ENCODE results near the gene ACSF2. TPM values are rescaled to one million over a fixed set of nuclear protein-coding genes. Genes with fewer than 3 reads are reported as not detected.

The ACSF2 gene
- total RNA-seq, 1 donor from 2014 or later = 28.8 TPM

- H3F3A ChIP-seq (ENCODE audit: low read depth) = peaks cover 17% of the 10 kb centered on the region
- peaks cover 17% of the 10 kb centered on the region for H3K9me3 Mint-ChIP-seq
- H3K36me3 Mint-ChIP-seq = peaks cover 2% of the 10 kb centered on the region
- H3K27ac Mint-ChIP-seq = no peak overlapping the region
- no peaks in the 10 kb centered on the region for H3K79me2 ChIP-seq (ENCODE audit: low read depth)
- no peak for DNase-seq (ENCODE audit: low spot score)
- H3K4me2 ChIP-seq = no peak overlapping the region
- no peaks in the 10 kb centered on the region for H3K9me3 ChIP-seq (ENCODE audit: low read depth)
- H3K27ac ChIP-seq = no peak overlapping the region
- peaks cover 14% of the 10 kb centered on the region for H3K4me1 Mint-ChIP-seq
- peaks cover 13% of the 10 kb centered on the region for H3K4me1 ChIP-seq
- H3K27me3 Mint-ChIP-seq (ENCODE audit: insufficient read depth, low read depth) = no peaks in the 10 kb centered on the region
- no peak overlapping the region for H3K9ac ChIP-seq
- TF ChIP-seq EZH2phosphoT487 (IDR thresholded peaks at IDR 0.05) (no peak), EZH2 (IDR thresholded peaks at IDR 0.05) (no peak), CTCF (IDR thresholded peaks at IDR 0.05) (no peak)
- H3K4me3 Mint-ChIP-seq = no peak overlapping the region
- no peaks in the 10 kb centered on the region for H3K36me3 ChIP-seq
- H4K20me1 ChIP-seq (ENCODE audit: low read depth) = no peaks in the 10 kb centered on the region
- H3K27me3 ChIP-seq = peaks cover 16% of the 10 kb centered on the region
- no peak overlapping the region for H3K4me3 ChIP-seq
- H2AFZ ChIP-seq (replicated peaks) = no peak overlapping the region
These were observed 3.3 kb upstream of the ACSF2 start for GRCh38 chr17:50422738-50423137.

GRCh38 chr17:50423553-50424159 lies 2.4 kb upstream of the ACSF2 start:
- Mint-ChIP-seq H3K4me3 (peak overlapping the region; percentile 3), H3K27me3 (ENCODE audit: insufficient read depth, low read depth) (no peaks in the 10 kb centered on the region), H3K27ac (no peak overlapping the region), H3K9me3 (peaks cover 17% of the 10 kb centered on the region), H3K36me3 (peaks cover 2% of the 10 kb centered on the region), H3K4me1 (peaks cover 17% of the 10 kb centered on the region)
- H3K9me3 ChIP-seq (ENCODE audit: low read depth) = no peaks in the 10 kb centered on the region
- H3K27ac ChIP-seq = no peak overlapping the region
- H3K9ac ChIP-seq = no peak overlapping the region
- H3F3A ChIP-seq (ENCODE audit: low read depth) = peaks cover 17% of the 10 kb centered on the region
- peaks cover 13% of the 10 kb centered on the region for H3K4me1 ChIP-seq
- H2AFZ ChIP-seq (replicated peaks) = no peak overlapping the region
- TF ChIP-seq CTCF (IDR thresholded peaks at IDR 0.05) (no peak), EZH2 (IDR thresholded peaks at IDR 0.05) (no peak), EZH2phosphoT487 (IDR thresholded peaks at IDR 0.05) (no peak)
- H3K4me2 ChIP-seq = no peak overlapping the region
- peaks cover 16% of the 10 kb centered on the region for H3K27me3 ChIP-seq
- H4K20me1 ChIP-seq (ENCODE audit: low read depth) = no peaks in the 10 kb centered on the region
- DNase-seq (ENCODE audit: low spot score) = no peak
- no peak overlapping the region for H3K4me3 ChIP-seq
- no peaks in the 10 kb centered on the region for H3K36me3 ChIP-seq
- no peaks in the 10 kb centered on the region for H3K79me2 ChIP-seq (ENCODE audit: low read depth)

- H3K27me3 Mint-ChIP-seq (ENCODE audit: insufficient read depth, low read depth) = no peaks in the 10 kb centered on the region
- TF ChIP-seq EZH2 (IDR thresholded peaks at IDR 0.05) (no peak), EZH2phosphoT487 (IDR thresholded peaks at IDR 0.05) (no peak), CTCF (IDR thresholded peaks at IDR 0.05) (no peak)
- peaks cover 21% of the 10 kb centered on the region for H3K4me1 Mint-ChIP-seq
- no peak for DNase-seq (ENCODE audit: low spot score)
- Histone ChIP-seq H4K20me1 (ENCODE audit: low read depth) (no peaks in the 10 kb centered on the region), H3K4me2 (no peak overlapping the region), H3K36me3 (no peaks in the 10 kb centered on the region), H3K4me3 (no peak overlapping the region), H3K79me2 (ENCODE audit: low read depth) (no peaks in the 10 kb centered on the region), H3F3A (ENCODE audit: low read depth) (peaks cover 17% of the 10 kb centered on the region), H3K9me3 (ENCODE audit: low read depth) (no peaks in the 10 kb centered on the region), H3K9ac (no peak overlapping the region), H3K4me1 (peaks cover 13% of the 10 kb centered on the region), H3K27me3 (peaks cover 16% of the 10 kb centered on the region), H3K27ac (no peak overlapping the region), H2AFZ (replicated peaks) (no peak overlapping the region)
- H3K9me3 Mint-ChIP-seq = peaks cover 12% of the 10 kb centered on the region
- H3K27ac Mint-ChIP-seq = no peak overlapping the region
- H3K36me3 Mint-ChIP-seq = no peaks in the 10 kb centered on the region
- peak overlapping the region; percentile 3 for H3K4me3 Mint-ChIP-seq
These were observed 1.6 kb upstream of the ACSF2 start for GRCh38 chr17:50424246-50424995.

Data from neural progenitor cell (in vitro differentiated cells).